Measurements from ENCODE around the gene TRIM49D1.
"Not testable (repeated sequence)": the region's sequence is repeated elsewhere in the genome, so short reads cannot be mapped to it uniquely, and the experiment has no call there.

Gene TRIM49D1

GRCh38 chr11:89922195-89922660 is at the start of gene TRIM49D1:
TRIM49D1 (minus strand) TSS chr11:89922245; CDS start chr11:89917710, 4,535 bp downstream.
- DNase-seq (ENCODE audit: low read depth in 2 of 2, low spot score in 1 of 2): no peak

- not testable (repeated sequence) for DNase-seq (ENCODE audit: low read depth in 2 of 2, low spot score in 1 of 2)
Measured at GRCh38 chr11:89965737-89966136, 43.7 kb upstream of the TRIM49D1 start, which contains the start of gene TRIM64. TRIM64 (plus strand) TSS chr11:89966037; CDS start chr11:89968504, 2,467 bp downstream.

- not testable (repeated sequence) for DNase-seq (ENCODE audit: low read depth in 2 of 2, low spot score in 1 of 2)
Measured at GRCh38 chr11:89960833-89961232, 38.8 kb upstream of the TRIM49D1 start.

GRCh38 chr11:89923764-89924163 is 1.7 kb upstream of the TRIM49D1 start, which contains the start of gene TRIM49D2:
TRIM49D2 (plus strand) TSS chr11:89924064; CDS start chr11:89926762, 2,698 bp downstream.
- not testable (repeated sequence) for DNase-seq (ENCODE audit: low read depth in 2 of 2, low spot score in 1 of 2)

GRCh38 chr11:89900809-89901208 is 21.2 kb downstream of the TRIM49D1 start:
- DNase-seq (ENCODE audit: low read depth in 2 of 2, low spot score in 1 of 2): not testable (repeated sequence)

GRCh38 chr11:89893245-89893644 is 28.8 kb downstream of the TRIM49D1 start:
- not testable (repeated sequence) for DNase-seq (ENCODE audit: low read depth in 2 of 2, low spot score in 1 of 2)

- DNase-seq (ENCODE audit: low read depth in 2 of 2, low spot score in 1 of 2): not testable (repeated sequence)
Measured at GRCh38 chr11:89877511-89877910, 44.5 kb downstream of the TRIM49D1 start.

- not testable (repeated sequence) for DNase-seq (ENCODE audit: low read depth in 2 of 2, low spot score in 1 of 2)
Measured at GRCh38 chr11:89872588-89872987, 49.5 kb downstream of the TRIM49D1 start.

- DNase-seq (ENCODE audit: low read depth in 2 of 2, low spot score in 1 of 2): not testable (repeated sequence)
Measured at GRCh38 chr11:89865223-89865622, 56.8 kb downstream of the TRIM49D1 start.

GRCh38 chr11:89863906-89864704 is 57.9 kb downstream of the TRIM49D1 start:
- not testable (repeated sequence) for DNase-seq (ENCODE audit: low read depth in 2 of 2, low spot score in 1 of 2)
